GM21528 (cell line): ENCODE measurements around the gene ZFP92.

Experiments used
- ATAC-seq: cut with Tn5 transposase; IDR thresholded peaks from one replicate; pipeline ENCODE4 v1.9.1; 2021; ENCODE audit warnings: mild to moderate bottlenecking, moderate library complexity; ENCODE audit not compliant: unreplicated experiment, low FRiP score

The ZFP92 gene

GRCh38 chrX:153433781-153434285, 22.6 kb downstream of the ZFP92 start:
- no peak for ATAC-seq

GRCh38 chrX:153434801-153435200, 23.5 kb downstream of the ZFP92 start:
- ATAC-seq: no peak

GRCh38 chrX:153435845-153436244, 24.6 kb downstream of the ZFP92 start:
- ATAC-seq: no peak

- ATAC-seq: no peak
Measured at GRCh38 chrX:153438532-153438931, 27.3 kb downstream of the ZFP92 start.

GRCh38 chrX:153439977-153440376, 28.7 kb downstream of the ZFP92 start:
- no peak for ATAC-seq

GRCh38 chrX:153440556-153441135, 29.4 kb downstream of the ZFP92 start:
- ATAC-seq: no peak

- no peak for ATAC-seq
Measured at GRCh38 chrX:153441296-153441695, 30.0 kb downstream of the ZFP92 start.

- ATAC-seq: no peak
Measured at GRCh38 chrX:153441981-153442380, 30.7 kb downstream of the ZFP92 start.

- ATAC-seq: no peak
Measured at GRCh38 chrX:153442463-153442862, 31.2 kb downstream of the ZFP92 start.

- no peak for ATAC-seq
Measured at GRCh38 chrX:153443476-153444332, 32.4 kb downstream of the ZFP92 start.

GRCh38 chrX:153444333-153445011, 33.2 kb downstream of the ZFP92 start:
- no peak for ATAC-seq

GRCh38 chrX:153445106-153445855, 34.0 kb downstream of the ZFP92 start:
- no peak for ATAC-seq

- ATAC-seq: no peak
Measured at GRCh38 chrX:153445856-153446635, 34.8 kb downstream of the ZFP92 start, which contains the start of gene TREX2. TREX2 (minus strand) TSS chrX:153446056; CDS start chrX:153445430, 626 bp downstream.

GRCh38 chrX:153446636-153446936, 35.3 kb downstream of the ZFP92 start:
- ATAC-seq: no peak

GRCh38 chrX:153446950-153447580, 35.8 kb downstream of the ZFP92 start:
- ATAC-seq: no peak

- ATAC-seq: no peak
Measured at GRCh38 chrX:153447581-153447960, 36.3 kb downstream of the ZFP92 start.

GRCh38 chrX:153448556-153449367, 37.5 kb downstream of the ZFP92 start:
- ATAC-seq: no peak

GRCh38 chrX:153449368-153450113, 38.3 kb downstream of the ZFP92 start:
- no peak for ATAC-seq
